WTC11 (cell line): ENCODE results near the gene OXSR1. TPM values are rescaled to one million over a fixed set of nuclear protein-coding genes. Genes with fewer than 3 reads are reported as not detected.

Experiments
- ATAC-seq: fragments of 200-7000 bp; cut with Tn5 transposase; 2 replicates; pipeline ENCODE4 v1.10.0; 2021; ENCODE audit warnings: mild to moderate bottlenecking, moderate library complexity
- CTCF ChIA-PET: fragments of 300-600 bp; sonication (Branson Sonifier 250); formaldehyde crosslinking; loops from one replicate; lab custom pipeline; 2021; ENCODE audit warnings: antibody characterized with exemption; lab: Charles Lee
- POLR2A ChIA-PET: fragments of 350-600 bp; sonication (Branson Sonifier 250); formaldehyde crosslinking; loops from one replicate; lab custom pipeline; 2021; ENCODE audit warnings: antibody characterized with exemption; lab: Charles Lee
- DNase-seq: peaks from one replicate; pipeline ENCODE4 v3.0.0; 2021; ENCODE audit warnings: low spot score
- H3K27ac Mint-ChIP-seq: 2 replicates; pipeline ENCODE4 v1.8.0; 2021; ENCODE audit warnings: mixed read lengths
- H3K27me3 Mint-ChIP-seq: 2 replicates; pipeline ENCODE4 v1.8.0; 2021; ENCODE audit warnings: low read depth, mild to moderate bottlenecking, moderate library complexity, mixed read lengths
- H3K36me3 Mint-ChIP-seq: 2 replicates; pipeline ENCODE4 v1.8.0; 2021; ENCODE audit warnings: mixed read lengths
- H3K4me1 Mint-ChIP-seq: 2 replicates; pipeline ENCODE4 v1.8.0; 2022; ENCODE audit warnings: mixed read lengths
- H3K4me3 Mint-ChIP-seq: 2 replicates; pipeline ENCODE4 v1.8.0; 2021; ENCODE audit warnings: mild to moderate bottlenecking, moderate library complexity, mixed read lengths
- H3K9me3 Mint-ChIP-seq: 2 replicates; pipeline ENCODE4 v1.8.0; 2021; ENCODE audit warnings: mixed read lengths
- ESRRA ChIP-seq: sonication (generic); formaldehyde crosslinking; IDR thresholded peaks from 2 replicates; pipeline ENCODE4 v1.8.1; 2022; ENCODE audit warnings: mild to moderate bottlenecking, missing genetic modification reagents, borderline replicate concordance
- JAZF1 ChIP-seq: fragments of 250-450 bp; sonication (Bioruptor Pico); IDR thresholded peaks from 2 replicates; pipeline ENCODE4 v1.9.0; 2021; ENCODE audit warnings: moderate library complexity, mild to moderate bottlenecking, inconsistent platforms
- PRRX2 ChIP-seq: fragments of 250-450 bp; sonication (Bioruptor Pico); IDR thresholded peaks from 2 replicates; pipeline ENCODE4 v1.8.0; 2021; ENCODE audit warnings: mild to moderate bottlenecking
- RELA ChIP-seq: sonication (generic); formaldehyde crosslinking; IDR thresholded peaks from 2 replicates; pipeline ENCODE4 v1.8.1; 2022; ENCODE audit warnings: missing genetic modification reagents, mild to moderate bottlenecking, borderline replicate concordance
- RORB ChIP-seq: fragments of 250-450 bp; sonication (Bioruptor Pico); IDR thresholded peaks from 2 replicates; pipeline ENCODE4 v1.9.0; 2021; ENCODE audit warnings: mild to moderate bottlenecking
- ZNF138 ChIP-seq: sonication (generic); formaldehyde crosslinking; conservative IDR thresholded peaks from 2 replicates; pipeline ENCODE4 v1.8.1; 2022; ENCODE audit warnings: mild to moderate bottlenecking, moderate library complexity, missing genetic modification reagents
- total RNA-seq: library from RNA; stranded (reverse); gene quantifications from 3 replicates; pipeline ENCODE4 v1.2.3, GENCODE V29; 2021
- TF ChIP-seq, protein P1 (sequence below): sonication (generic); formaldehyde crosslinking; IDR thresholded peaks from 2 replicates; pipeline ENCODE4 v1.8.0; 2022; ENCODE audit warnings: missing genetic modification reagents
- TF ChIP-seq, protein P2 (sequence below): fragments of 250-450 bp; sonication (Bioruptor Pico); IDR thresholded peaks from 2 replicates; pipeline ENCODE4 v1.9.0; 2021; ENCODE audit warnings: moderate library complexity, mild to moderate bottlenecking, inconsistent platforms, borderline replicate concordance
- TF ChIP-seq, protein P3 (sequence below): sonication (generic); formaldehyde crosslinking; IDR thresholded peaks from 2 replicates; pipeline ENCODE4 v1.8.1; 2022; ENCODE audit warnings: missing genetic modification reagents, borderline replicate concordance
- TF ChIP-seq, protein P4 (sequence below): sonication (generic); formaldehyde crosslinking; IDR thresholded peaks from 2 replicates; pipeline ENCODE4 v1.8.0; 2023; ENCODE audit warnings: missing genetic modification reagents, mild to moderate bottlenecking, borderline replicate concordance
- TF ChIP-seq, protein P5 (sequence below): sonication (generic); formaldehyde crosslinking; IDR thresholded peaks from 2 replicates; pipeline ENCODE4 v1.8.0; 2022; ENCODE audit warnings: mild to moderate bottlenecking, missing genetic modification reagents
- TF ChIP-seq, protein P6 (sequence below): sonication (generic); formaldehyde crosslinking; IDR thresholded peaks from 2 replicates; pipeline ENCODE4 v1.8.1; 2023; ENCODE audit warnings: mild to moderate bottlenecking, moderate library complexity, missing genetic modification reagents
- TF ChIP-seq, protein P7 (sequence below): sonication (generic); formaldehyde crosslinking; IDR thresholded peaks from 2 replicates; pipeline ENCODE4 v1.8.1; 2023; ENCODE audit warnings: mild to moderate bottlenecking, missing genetic modification reagents
- TF ChIP-seq, protein P8 (sequence below): sonication (generic); formaldehyde crosslinking; IDR thresholded peaks from 2 replicates; pipeline ENCODE4 v1.8.1; 2022; ENCODE audit warnings: low read depth, mild to moderate bottlenecking, moderate library complexity, missing genetic modification reagents, borderline replicate concordance

Gene OXSR1
- total RNA-seq, 1 experiment from 2014 or later = 50.6 TPM

DNA sequence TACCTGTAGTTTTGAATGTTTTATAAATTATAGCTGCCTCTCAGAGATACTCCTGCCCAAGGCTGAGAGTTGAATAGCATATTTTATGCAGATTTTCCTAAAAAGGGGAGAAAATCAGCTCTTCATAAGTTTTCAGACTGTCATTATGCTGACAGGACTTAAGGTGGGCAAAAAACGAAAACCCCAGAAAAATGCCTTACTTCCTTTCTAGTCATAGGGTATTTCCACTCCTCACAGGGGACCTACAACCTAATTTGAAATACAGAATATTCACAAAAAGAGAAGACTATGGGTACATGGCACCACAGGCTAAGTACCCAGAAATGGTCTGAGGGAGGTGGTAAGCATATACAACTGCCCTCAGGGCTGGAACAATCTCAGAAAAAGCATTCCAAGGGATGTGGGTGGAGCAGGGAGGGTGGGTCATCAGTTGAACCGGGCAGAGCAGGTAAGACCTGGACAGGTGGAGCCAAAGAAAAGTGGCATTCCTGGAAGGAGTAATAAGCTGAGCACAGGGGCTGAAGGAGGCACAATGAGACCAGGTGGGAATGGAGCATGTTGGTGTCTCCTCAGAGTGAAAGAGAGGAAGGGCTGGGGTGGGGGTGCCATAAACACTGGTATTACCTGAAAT is 10.6 kb upstream of the OXSR1 start:
- Mint-ChIP-seq H3K27me3 (no peaks in the 10 kb centered on the region; the same call in 1 of the 2 replicates), H3K4me3 (no peak overlapping the region), H3K27ac (no peak overlapping the region), H3K4me1 (no peaks in the 10 kb centered on the region), H3K36me3 (no peaks in the 10 kb centered on the region), H3K9me3 (no peaks in the 10 kb centered on the region; the same call in 1 of the 2 replicates)
- ATAC-seq (no peak; the same call in none of the 2 replicates), DNase-seq (no peak)
- ChIA-PET CTCF (no interaction called here), POLR2A (no interaction called here)
- TF ChIP-seq, protein P1, sequence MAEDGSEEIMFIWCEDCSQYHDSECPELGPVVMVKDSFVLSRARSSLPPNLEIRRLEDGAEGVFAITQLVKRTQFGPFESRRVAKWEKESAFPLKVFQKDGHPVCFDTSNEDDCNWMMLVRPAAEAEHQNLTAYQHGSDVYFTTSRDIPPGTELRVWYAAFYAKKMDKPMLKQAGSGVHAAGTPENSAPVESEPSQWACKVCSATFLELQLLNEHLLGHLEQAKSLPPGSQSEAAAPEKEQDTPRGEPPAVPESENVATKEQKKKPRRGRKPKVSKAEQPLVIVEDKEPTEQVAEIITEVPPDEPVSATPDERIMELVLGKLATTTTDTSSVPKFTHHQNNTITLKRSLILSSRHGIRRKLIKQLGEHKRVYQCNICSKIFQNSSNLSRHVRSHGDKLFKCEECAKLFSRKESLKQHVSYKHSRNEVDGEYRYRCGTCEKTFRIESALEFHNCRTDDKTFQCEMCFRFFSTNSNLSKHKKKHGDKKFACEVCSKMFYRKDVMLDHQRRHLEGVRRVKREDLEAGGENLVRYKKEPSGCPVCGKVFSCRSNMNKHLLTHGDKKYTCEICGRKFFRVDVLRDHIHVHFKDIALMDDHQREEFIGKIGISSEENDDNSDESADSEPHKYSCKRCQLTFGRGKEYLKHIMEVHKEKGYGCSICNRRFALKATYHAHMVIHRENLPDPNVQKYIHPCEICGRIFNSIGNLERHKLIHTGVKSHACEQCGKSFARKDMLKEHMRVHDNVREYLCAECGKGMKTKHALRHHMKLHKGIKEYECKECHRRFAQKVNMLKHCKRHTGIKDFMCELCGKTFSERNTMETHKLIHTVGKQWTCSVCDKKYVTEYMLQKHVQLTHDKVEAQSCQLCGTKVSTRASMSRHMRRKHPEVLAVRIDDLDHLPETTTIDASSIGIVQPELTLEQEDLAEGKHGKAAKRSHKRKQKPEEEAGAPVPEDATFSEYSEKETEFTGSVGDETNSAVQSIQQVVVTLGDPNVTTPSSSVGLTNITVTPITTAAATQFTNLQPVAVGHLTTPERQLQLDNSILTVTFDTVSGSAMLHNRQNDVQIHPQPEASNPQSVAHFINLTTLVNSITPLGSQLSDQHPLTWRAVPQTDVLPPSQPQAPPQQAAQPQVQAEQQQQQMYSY = peak; percentile 71
- TF ChIP-seq ESRRA (no peak), RORB (no peak), JAZF1 (no peak)
- TF ChIP-seq, protein P2, sequence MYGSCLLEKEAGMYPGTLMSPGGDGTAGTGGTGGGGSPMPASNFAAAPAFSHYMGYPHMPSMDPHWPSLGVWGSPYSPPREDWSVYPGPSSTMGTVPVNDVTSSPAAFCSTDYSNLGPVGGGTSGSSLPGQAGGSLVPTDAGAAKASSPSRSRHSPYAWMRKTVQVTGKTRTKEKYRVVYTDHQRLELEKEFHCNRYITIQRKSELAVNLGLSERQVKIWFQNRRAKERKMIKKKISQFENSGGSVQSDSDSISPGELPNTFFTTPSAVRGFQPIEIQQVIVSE (CRISPR knock-in tag) = no peak

DNA sequence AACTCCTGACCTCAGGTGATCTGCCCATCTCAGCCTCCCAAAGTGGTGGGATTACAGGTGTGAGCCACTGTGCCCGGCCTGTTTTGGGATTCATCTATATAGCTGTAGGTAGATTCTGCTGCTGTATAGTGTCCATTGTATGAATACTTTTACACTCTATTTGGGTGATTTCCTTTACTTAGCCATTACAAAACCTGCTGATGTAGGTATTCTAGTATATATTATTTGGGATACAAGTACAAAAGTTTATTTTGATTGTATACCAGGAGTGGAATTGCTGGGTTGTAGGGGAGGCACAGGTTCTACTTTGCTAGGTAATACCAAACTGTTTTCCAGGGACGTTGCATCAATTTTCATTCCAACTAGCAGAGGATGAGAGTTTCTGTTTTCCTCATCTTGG is 9.5 kb upstream of the OXSR1 start:
- Mint-ChIP-seq H3K4me3 (no peak overlapping the region), H3K27ac (no peak overlapping the region)
- CTCF ChIA-PET = no interaction called here

More for the DNA sequence above, 9.5 kb upstream of the OXSR1 start:
- Mint-ChIP-seq H3K4me1 (no peaks in the 10 kb centered on the region), H3K9me3 (no peaks in the 10 kb centered on the region; the same call in 1 of the 2 replicates), H3K27me3 (no peaks in the 10 kb centered on the region; the same call in 1 of the 2 replicates), H3K36me3 (no peaks in the 10 kb centered on the region)
- ATAC-seq (no peak), DNase-seq (no peak)
- POLR2A ChIA-PET = no interaction called here
- TF ChIP-seq, protein P3, sequence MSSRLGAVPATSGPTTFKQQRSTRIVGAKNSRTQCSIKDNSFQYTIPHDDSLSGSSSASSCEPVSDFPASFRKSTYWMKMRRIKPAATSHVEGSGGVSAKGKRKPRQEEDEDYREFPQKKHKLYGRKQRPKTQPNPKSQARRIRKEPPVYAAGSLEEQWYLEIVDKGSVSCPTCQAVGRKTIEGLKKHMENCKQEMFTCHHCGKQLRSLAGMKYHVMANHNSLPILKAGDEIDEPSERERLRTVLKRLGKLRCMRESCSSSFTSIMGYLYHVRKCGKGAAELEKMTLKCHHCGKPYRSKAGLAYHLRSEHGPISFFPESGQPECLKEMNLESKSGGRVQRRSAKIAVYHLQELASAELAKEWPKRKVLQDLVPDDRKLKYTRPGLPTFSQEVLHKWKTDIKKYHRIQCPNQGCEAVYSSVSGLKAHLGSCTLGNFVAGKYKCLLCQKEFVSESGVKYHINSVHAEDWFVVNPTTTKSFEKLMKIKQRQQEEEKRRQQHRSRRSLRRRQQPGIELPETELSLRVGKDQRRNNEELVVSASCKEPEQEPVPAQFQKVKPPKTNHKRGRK (CRISPR knock-in tag) = no peak
- TF ChIP-seq, protein P4, sequence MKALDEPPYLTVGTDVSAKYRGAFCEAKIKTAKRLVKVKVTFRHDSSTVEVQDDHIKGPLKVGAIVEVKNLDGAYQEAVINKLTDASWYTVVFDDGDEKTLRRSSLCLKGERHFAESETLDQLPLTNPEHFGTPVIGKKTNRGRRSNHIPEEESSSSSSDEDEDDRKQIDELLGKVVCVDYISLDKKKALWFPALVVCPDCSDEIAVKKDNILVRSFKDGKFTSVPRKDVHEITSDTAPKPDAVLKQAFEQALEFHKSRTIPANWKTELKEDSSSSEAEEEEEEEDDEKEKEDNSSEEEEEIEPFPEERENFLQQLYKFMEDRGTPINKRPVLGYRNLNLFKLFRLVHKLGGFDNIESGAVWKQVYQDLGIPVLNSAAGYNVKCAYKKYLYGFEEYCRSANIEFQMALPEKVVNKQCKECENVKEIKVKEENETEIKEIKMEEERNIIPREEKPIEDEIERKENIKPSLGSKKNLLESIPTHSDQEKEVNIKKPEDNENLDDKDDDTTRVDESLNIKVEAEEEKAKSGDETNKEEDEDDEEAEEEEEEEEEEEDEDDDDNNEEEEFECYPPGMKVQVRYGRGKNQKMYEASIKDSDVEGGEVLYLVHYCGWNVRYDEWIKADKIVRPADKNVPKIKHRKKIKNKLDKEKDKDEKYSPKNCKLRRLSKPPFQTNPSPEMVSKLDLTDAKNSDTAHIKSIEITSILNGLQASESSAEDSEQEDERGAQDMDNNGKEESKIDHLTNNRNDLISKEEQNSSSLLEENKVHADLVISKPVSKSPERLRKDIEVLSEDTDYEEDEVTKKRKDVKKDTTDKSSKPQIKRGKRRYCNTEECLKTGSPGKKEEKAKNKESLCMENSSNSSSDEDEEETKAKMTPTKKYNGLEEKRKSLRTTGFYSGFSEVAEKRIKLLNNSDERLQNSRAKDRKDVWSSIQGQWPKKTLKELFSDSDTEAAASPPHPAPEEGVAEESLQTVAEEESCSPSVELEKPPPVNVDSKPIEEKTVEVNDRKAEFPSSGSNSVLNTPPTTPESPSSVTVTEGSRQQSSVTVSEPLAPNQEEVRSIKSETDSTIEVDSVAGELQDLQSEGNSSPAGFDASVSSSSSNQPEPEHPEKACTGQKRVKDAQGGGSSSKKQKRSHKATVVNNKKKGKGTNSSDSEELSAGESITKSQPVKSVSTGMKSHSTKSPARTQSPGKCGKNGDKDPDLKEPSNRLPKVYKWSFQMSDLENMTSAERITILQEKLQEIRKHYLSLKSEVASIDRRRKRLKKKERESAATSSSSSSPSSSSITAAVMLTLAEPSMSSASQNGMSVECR = no peak
- TF ChIP-seq, protein P5, sequence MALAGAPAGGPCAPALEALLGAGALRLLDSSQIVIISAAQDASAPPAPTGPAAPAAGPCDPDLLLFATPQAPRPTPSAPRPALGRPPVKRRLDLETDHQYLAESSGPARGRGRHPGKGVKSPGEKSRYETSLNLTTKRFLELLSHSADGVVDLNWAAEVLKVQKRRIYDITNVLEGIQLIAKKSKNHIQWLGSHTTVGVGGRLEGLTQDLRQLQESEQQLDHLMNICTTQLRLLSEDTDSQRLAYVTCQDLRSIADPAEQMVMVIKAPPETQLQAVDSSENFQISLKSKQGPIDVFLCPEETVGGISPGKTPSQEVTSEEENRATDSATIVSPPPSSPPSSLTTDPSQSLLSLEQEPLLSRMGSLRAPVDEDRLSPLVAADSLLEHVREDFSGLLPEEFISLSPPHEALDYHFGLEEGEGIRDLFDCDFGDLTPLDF = no peak
- TF ChIP-seq, protein P6, sequence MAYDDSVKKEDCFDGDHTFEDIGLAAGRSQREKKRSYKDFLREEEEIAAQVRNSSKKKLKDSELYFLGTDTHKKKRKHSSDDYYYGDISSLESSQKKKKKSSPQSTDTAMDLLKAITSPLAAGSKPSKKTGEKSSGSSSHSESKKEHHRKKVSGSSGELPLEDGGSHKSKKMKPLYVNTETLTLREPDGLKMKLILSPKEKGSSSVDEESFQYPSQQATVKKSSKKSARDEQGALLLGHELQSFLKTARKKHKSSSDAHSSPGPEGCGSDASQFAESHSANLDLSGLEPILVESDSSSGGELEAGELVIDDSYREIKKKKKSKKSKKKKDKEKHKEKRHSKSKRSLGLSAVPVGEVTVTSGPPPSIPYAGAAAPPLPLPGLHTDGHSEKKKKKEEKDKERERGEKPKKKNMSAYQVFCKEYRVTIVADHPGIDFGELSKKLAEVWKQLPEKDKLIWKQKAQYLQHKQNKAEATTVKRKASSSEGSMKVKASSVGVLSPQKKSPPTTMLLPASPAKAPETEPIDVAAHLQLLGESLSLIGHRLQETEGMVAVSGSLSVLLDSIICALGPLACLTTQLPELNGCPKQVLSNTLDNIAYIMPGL = no peak
- TF ChIP-seq ZNF138 (no peak), RELA (CRISPR knock-in tag) (no peak), PRRX2 (CRISPR knock-in tag) (no peak)
- TF ChIP-seq, protein P7, sequence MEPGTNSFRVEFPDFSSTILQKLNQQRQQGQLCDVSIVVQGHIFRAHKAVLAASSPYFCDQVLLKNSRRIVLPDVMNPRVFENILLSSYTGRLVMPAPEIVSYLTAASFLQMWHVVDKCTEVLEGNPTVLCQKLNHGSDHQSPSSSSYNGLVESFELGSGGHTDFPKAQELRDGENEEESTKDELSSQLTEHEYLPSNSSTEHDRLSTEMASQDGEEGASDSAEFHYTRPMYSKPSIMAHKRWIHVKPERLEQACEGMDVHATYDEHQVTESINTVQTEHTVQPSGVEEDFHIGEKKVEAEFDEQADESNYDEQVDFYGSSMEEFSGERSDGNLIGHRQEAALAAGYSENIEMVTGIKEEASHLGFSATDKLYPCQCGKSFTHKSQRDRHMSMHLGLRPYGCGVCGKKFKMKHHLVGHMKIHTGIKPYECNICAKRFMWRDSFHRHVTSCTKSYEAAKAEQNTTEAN = no peak
- TF ChIP-seq, protein P8, sequence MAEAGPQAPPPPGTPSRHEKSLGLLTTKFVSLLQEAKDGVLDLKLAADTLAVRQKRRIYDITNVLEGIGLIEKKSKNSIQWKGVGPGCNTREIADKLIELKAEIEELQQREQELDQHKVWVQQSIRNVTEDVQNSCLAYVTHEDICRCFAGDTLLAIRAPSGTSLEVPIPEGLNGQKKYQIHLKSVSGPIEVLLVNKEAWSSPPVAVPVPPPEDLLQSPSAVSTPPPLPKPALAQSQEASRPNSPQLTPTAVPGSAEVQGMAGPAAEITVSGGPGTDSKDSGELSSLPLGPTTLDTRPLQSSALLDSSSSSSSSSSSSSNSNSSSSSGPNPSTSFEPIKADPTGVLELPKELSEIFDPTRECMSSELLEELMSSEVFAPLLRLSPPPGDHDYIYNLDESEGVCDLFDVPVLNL (CRISPR knock-in tag) = no peak
